GM18951 (cell line): Measurements from ENCODE around the gene NKX3-2.

Experiments
- POLR2A ChIP-seq: IDR thresholded peaks from 4 replicates; pipeline ENCODE4 v1.6.1; 2011; ENCODE audit warnings: mild to moderate bottlenecking; ENCODE audit not compliant: insufficient read length, insufficient read depth; ENCODE audit errors: extremely low read depth
- in situ Hi-C: fragments of 300-500 bp; cut with MboI; formaldehyde crosslinking; loops from one replicate; pipeline ENCODE4 v1.12.0; 2022; ENCODE audit warnings: low sequenced_read_pairs, mixed read lengths, inconsistent platforms; ENCODE audit not compliant: unreplicated experiment

The NKX3-2 gene

DNA sequence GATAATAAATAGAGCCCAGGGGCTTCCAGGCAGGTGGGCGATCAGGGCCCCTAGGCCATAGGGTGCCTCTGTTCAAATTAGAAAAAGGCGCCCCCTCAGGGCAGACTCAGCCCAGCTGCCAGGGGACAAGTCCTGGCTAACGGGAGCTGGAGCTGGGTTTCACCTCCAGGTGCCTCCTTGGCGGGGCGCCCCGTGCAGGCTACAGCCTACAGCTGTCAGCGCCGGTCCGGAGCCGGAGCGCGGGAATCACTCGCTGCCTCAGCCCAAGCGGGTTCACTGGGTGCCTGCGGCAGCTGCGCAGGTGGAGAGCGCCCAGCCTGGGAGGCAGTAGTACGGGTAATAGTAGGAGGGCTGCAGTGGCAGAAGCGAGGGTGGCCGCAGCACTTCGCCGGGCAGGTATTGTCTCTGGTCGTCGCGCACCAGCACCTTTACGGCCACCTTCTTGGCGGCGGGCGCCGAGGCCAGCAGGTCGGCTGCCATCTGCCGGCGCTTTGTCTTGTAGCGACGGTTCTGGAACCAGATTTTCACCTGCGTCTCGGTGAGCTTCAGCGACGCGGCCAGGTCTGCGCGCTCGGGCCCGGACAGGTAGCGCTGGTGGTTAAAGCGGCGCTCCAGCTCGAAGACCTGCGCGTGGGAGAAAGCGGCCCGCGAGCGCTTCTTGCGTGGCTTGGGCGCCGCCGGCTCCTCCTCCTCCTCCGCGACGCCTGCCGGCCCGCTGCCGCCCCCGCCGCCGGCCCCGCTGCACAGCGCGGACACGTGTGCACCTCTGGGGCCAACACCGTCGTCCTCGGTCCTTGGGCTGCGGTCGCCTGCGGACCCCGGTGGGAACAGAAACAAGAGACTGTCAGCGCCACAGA lies 2.4 kb downstream of the NKX3-2 start:
- in situ Hi-C loops: loop anchor here (10.0 kb wide), 1 partner anchor 687 kb away; no protein-coding TSS in a partner anchor

DNA sequence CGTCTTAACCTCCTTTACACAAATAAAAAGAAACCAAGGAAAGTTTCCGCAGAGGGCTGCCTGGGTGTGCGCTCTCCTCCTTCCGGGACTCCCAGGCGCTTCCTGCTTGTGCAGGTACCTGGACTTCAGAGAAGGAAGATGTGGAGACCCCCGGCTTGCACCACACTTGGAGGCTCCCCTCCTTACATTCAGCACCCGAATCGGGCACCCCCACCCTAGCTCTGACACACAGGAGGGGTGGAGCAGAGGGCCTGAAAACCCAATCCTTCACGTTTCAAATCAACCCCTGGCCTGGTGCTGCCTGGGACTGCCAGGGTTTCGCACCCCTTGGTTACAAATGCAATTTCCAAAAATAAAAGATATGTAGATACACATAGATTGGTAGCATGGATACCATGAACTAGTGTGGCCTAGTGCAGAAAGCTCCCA lies 3.1 kb downstream of the NKX3-2 start:
- in situ Hi-C loops: loop anchor here (10.0 kb wide), 1 partner anchor 686 kb away; no protein-coding TSS in a partner anchor
- TF ChIP-seq POLR2A: no peak

More for the DNA sequence above, 2.4 kb downstream of the NKX3-2 start:
- TF ChIP-seq POLR2A: no peak

DNA sequence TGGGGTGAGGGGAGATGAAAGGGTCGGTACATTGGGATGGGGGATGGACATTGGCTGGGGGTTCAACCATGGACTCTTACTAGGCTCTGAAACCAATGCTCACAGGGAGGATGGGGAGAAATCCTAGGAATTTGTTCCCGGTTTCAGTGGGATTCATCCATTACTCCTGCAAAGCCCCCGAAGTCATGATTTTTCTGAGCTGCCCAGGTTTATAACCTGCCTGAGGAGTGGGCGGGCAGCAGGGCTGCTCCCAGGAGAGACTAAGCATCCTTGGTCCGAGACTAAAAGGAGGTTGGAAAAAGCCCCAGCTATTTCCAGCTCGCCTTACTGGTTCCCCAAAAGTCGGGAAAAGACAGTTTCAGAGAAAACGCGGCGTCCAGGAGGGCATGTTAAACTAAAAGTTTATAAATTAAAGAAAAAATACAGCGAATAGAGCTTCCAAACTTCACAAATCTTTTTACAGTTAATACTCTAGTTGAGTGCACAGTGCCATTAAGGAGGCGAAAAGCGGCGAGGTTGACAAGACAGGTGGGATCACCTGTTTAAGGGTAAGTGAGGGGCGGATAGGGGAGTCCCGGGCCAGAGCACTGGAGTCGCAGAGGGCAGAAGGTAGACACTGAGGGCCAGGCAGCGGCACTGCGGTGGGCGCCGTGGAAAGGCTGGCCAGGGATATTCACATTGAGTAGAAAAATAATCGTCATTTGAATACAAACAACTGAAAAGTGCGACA lies 3.7 kb downstream of the NKX3-2 start:
- no peak for TF ChIP-seq POLR2A
- in situ Hi-C loops: loop anchor here (10.0 kb wide), 1 partner anchor 686 kb away; no protein-coding TSS in a partner anchor

DNA sequence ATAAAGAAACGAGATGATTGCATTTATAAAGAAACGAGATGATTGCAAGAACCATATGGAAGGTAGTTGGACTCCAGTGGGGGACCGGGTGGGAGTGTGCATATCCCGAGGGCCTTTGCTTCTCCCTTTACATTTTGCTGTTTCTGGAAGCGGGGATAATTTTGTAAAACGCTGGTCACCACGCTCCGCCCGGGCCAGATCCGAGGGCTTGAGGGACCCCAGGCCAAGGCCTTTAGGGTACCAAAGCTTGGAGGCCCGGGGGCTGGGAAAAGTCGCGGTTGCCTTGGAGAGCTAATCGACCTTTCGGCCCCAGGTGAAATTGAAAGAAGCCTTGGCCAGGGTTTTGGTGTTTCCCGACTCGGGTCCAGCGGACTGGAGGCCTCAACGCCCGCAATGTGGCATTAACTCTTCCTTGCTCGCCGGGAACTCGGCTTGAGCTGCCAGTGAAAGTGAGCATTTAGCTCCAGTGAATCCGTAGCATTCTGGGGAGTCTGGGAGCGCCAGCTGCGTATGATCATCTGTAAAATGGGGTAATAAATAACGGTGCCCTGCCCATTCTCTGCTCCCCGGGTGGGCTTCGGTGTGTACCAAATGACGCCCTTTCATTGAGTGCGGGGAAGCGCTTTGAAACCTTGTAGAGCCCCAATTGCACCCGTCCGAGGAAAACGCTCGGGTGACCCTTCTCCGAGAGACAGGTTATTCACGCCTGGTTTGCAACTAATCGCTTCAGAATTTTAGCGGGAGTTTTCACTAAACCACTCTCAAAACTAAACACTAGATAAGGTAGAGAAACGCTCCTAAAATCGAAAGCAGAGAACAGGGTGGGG lies 4.5 kb downstream of the NKX3-2 start:
- in situ Hi-C loops: loop anchor here (10.0 kb wide), 1 partner anchor 685 kb away; no protein-coding TSS in a partner anchor
- no peak for TF ChIP-seq POLR2A

DNA sequence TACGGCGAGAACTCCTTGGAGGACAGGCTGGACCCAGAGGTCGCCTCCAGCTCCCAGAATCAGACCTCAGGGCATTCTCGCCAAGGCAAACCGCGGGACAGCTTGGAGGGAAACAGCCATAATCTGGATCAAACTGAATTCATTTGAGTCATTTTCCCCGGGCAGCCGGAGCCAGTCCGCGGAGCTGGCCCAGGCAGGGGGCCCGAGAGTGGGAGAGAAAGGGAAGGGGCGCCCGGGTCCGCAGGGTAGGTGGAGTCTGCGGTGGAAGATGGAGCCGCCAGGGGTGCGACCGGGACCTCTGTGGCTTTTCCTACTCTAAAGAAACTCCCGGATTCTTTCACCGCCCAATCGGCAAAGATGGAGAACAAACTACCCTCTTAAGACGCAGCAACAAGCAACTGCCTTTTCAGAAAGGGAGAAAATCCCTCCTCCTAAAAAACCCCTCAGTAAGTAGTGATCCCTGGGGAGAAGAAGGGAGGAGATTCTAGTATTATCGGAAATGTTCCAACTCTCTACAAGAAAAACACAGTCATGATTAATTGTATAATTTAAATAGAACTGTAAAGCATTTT lies 5.2 kb downstream of the NKX3-2 start:
- no peak for TF ChIP-seq POLR2A
- in situ Hi-C loops: no loop called here

DNA sequence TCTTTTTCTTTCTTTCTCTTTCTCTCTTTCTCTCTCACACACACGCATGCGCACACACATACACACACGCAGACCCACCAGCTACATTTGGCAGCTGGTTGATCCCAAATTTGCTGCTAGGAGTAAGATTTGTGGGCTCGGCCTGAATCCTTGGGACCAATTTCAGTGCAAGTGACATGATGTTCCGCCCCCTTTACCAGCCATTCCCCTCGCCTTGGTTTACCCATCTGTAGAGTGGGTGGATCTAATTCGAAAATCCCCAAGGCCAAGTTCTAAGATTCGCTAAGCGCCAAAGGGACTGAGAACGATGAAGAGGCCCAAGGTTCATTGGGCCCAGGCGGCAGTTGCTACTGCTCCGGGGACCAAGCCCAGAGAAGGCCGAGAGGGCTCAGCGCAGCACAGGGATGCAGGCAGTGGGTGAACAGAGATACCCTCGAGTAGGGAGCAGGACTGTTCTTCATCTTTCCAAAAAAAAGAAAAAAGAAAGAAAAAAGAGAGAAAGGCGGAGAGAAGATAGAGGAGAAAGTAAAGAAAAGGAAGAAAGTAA lies 5.8 kb downstream of the NKX3-2 start:
- in situ Hi-C loops: no loop called here
- no peak for TF ChIP-seq POLR2A

DNA sequence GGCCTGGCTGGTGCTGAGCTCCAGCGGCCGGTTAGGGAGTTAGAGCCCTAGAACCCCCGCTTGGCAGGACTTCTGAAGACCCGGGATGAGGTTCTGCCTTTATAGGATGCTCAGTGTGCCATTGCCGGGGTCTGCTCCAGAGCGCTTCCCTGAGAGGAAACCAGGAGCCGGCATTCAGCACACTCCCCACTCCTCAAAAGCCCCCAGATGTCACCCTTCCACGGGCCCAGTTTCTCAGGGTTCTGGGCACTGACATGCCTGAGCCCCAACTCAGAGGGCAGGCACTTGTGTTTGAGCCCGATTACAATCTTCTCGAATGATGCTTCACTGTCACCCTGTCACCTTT lies 6.5 kb downstream of the NKX3-2 start:
- in situ Hi-C loops: no loop called here
- no peak for TF ChIP-seq POLR2A

DNA sequence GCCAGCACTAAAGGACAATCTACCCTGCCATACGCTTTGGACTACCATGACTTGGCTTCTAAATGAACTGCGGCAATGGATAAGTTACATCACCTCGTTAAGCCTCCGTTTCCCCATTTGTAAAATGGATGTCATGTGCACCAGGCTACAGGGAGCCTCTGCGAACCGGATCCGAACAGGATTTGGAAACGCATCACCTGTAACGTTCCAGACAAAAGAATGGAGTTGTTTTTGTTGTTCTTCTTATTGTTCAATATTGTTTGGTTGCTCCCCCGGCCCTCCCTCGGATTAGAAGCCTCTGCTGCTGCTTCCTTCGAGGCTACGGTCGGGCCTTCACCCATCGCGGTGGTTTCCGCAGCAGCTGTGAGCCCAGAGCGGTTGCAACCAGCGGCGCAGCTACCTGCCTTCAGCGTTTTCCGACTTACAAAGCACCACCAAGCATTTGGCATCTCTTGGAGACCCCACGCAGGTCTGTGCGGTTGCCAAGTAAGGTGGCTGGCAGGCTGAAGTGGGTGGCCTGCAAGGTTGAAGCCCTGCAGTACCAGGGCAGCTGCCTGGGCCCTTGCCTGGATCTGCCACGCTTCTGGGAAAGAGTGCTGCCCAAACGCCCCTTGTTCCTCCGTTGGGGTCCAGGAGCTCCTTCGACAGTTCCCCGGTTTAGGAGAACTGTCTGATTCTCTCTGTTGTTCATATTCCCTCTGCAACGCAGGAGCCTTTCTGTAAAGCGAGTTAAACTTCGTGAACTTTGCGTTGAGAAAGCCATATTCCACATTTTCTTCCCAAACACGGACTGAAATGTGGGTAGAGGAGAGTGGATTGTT lies 7.1 kb downstream of the NKX3-2 start:
- in situ Hi-C loops: no loop called here
- no peak for TF ChIP-seq POLR2A

DNA sequence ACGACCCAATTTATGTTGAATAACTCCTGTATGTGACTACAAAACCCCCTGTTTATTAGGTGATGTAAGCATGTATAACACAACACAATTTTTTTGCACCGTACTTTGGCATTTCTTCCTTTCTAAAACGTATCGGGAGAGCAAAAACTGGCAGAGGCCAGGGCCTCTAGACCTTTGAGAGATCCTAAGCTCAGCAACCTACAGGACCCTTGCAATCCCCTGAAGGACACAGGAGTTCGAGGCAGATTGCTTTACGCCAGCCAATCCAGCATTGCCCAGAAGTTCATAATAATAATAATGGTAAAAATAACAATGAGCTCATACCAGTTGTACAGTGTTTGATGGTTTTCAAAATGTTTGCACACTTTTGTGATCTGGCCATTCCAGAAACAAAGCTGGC lies 7.7 kb downstream of the NKX3-2 start:
- in situ Hi-C loops: no loop called here
- no peak for TF ChIP-seq POLR2A

DNA sequence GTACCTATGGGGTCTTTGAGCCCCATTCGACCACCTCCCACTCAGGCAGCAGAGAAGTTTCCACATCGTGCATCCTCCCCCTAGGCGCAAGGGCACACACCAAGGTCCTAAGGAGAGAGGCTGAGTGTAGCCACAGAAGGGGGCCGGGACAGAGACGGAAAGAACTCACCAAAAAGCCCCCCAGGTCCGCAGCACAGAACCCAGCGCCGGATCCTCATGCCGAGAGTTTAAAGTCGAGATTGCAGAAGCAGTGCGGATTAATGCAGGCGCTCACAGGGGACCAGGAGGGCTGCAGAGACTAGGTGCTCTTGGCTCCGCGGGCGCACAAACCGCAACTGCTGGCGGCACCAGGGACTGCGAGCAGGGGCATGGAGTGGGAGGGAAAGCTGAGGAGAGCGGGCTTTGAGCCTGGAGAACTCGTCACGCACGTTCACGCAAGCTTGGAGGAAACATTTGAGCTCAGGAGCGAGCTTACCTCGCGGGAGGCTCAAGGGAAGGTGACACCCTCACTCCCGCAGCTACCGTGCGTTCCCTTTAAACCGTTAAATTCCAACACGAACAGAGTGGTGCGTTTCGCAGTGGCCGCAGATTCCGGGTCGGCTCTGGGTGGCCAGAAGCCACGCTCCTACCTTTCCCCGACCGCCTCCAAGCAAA lies 8.5 kb downstream of the NKX3-2 start:
- no peak for TF ChIP-seq POLR2A
- in situ Hi-C loops: no loop called here

DNA sequence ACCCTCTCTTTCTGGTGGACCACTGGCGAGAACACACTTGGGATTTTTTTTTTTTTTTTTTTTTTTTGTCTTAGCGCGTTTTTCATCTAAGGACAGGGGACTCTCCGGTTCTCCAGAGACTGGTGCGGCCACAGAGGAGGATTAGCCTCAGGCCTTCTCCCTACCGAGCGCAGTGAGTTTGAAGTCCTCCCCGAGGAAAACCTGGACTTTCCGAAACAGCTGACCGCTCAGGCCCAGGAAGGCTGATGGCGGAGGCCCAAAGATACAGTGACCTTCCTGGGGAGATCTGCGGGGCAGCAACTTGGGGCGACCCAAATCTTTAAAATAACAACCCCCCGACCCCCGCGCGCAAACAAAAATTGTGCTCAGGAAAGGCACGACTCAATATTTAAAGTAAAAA lies 9.2 kb downstream of the NKX3-2 start:
- in situ Hi-C loops: no loop called here
- TF ChIP-seq POLR2A: no peak
